GM19438 (cell line): ENCODE data around the gene RALGAPA2.

ENCODE experiments used
- ATAC-seq: cut with Tn5 transposase; IDR thresholded peaks from one replicate; pipeline ENCODE4 v1.9.1; 2021; ENCODE audit warnings: low read depth; ENCODE audit not compliant: unreplicated experiment

RALGAPA2 gene

DNA sequence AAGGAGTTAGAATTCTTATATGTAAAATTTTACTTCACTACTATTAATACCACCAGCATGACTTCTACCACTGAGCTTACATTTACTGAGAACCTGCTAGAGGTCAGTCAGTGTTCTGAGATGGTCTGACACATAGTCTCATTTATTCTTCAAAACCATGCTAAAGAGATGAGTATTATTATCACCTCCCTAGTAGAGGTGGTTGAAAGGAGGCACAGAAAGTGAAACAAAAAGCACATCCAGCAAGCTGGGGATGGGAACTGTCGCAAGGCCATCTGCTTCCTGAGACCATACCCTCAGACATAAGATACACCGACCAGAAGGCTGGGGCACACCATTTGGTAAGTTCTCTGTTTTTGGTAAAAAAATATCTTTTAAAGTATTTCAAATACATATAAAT is 206.9 kb downstream of the RALGAPA2 start:
- no peak for ATAC-seq

DNA sequence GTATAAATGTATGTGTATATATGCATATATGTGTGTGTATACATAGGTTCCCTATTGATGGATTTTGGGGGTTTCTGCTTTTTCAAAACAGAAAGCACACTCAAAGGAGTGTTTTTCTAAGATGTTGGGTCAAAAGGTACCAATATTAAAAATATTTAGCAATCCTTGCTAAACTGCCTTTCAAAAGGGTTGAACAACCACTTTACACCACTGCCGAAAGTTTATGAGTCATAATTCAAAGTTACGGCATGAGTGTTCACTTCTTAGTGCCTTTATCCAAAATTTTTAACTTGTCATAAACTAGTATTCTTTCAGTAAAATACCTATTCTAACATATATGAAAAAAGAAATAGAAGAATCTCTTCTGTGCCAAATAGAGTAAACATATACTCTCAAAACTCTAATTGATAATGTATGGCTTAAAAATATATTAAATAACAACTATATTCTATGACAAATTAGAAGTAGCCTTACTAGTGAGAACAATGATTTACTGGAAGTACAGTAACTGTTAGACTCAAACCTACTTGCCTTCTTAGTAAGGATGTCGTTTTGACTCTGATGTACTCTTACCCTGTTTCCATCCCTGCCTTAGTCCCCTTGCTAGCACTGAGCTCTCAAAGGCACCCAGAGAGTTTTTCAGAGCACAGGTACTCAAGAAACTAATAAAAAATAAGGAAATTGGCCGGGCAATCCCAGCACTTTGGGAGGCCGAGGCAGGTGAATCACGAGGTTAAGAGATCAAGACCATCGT is 208.5 kb downstream of the RALGAPA2 start:
- ATAC-seq, result no peak

DNA sequence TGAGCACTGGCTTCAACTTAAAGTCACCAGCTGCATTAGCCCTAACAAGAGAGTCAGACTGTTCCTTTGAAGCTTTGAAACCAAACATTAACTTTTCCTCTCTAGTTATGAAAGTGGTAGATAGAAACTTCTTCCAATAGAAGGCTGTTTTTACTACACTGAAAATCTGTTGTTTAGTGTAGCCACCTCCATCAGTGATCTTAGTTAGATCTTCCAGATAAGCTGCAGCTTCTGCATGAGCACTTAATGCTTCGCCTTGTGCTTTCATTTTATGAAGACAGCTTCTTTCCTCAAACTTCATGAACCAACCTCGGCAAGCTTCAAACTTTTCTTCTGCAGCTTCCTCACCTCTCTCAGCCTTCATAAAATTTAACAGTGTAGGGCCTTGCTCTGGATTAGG is 211.3 kb downstream of the RALGAPA2 start:
- ATAC-seq, result no peak

DNA sequence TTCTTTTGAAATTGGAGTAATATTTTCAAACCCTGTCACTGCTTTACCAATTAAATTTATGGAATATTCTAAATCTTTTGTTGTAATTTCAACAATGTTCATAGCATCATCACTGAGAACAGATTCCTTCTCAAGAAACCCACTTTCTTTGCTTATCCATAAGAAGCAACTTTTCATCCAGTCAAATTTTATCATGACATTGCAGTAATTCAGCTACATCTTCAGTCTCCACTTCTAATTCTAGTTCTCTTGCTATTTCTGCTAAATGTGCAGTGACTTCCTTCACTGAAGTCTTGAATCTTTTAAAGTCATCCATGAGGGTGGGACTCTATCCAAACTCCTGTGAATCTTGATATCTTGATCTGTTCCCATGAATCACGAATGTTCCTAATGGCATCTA is 212.1 kb downstream of the RALGAPA2 start:
- ATAC-seq, result no peak

DNA sequence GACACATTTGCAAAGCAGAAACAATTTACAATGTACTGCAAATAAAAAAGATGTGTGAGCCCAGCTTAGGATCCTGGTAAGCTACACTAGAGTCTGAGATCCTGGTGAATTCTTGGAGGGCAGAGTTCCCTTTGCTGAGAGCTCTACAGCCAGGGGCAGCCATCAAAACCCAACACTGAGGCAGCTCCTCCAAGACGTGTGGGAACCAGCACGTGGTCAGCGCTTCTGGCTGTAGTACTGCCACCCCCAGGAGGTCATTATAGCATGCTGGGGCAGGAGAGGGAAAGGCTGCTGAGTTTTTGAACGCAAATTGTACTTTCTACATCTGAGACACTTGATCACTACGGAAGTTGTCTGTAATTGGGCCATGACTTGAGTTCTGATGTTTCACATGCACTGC is 213.0 kb downstream of the RALGAPA2 start:
- no peak for ATAC-seq

DNA sequence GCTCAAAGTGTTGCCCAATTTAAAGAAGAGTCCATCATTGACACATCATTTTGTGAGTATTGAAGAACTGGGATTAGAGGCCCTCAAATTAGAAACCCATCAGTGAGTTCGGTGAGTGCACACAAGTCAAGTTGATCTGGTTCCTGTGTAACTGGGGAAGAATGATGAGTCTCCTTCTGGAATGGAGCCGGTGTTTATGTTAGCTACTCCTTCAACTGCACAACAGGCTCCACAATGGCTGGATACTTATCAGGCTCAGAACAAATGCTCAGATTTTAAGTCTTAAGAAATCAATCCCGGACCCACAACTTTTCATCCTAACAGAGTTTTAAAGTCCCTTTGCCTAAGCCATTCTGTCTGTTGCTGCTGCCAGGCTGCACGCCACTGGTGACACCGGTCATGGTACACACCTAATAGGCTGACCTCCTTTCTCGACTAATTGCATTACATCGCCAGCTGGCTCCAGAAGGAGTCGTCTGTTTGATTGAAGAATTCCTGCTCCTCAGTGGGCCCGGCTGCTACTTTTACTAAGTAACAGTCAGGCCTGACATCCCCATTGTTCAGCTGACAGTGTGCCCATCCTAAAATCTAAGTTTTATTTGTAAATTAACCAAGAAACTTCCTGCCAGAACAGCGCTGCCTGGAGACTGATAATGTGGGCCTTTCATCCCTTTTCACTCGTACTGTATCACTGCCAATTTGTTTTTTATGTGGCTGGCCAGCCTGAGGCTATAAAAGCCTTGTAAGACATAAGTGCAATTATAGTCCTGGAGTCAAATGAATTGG is 214.2 kb downstream of the RALGAPA2 start:
- ATAC-seq, result no peak

DNA sequence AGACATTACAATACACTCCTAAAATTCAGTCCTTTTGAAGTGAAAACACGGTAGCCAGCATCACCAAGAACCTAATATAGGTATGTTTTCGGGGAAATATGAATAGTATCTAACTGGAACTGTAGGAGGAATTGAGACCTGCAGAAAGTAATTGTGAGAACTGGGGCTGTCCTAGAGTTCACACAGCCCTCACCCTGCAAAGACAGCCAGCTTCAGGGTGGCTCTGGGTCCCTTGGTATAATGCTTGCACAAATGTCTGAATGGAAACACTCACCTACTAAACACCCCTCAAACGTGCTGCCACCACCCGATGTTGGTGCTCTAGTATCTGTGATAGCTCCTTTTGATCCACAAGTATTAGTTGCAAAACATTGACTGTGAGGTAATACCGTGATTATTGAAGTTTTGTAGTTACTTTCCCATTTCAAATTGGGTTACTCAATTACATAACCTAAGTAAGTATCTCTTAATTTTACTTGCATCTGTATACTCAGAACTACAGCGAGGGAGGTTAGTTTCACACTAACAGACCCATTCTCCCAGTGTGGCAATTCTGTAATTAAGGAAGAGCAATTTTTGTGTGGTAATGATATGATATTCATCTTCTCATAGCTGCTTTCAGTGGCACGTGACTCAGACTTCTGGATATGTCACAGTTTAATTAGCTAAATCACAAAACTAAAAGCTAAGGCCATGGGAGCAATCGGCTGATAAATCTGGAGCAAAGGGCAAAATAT is 215.0 kb downstream of the RALGAPA2 start:
- ATAC-seq, result no peak

DNA sequence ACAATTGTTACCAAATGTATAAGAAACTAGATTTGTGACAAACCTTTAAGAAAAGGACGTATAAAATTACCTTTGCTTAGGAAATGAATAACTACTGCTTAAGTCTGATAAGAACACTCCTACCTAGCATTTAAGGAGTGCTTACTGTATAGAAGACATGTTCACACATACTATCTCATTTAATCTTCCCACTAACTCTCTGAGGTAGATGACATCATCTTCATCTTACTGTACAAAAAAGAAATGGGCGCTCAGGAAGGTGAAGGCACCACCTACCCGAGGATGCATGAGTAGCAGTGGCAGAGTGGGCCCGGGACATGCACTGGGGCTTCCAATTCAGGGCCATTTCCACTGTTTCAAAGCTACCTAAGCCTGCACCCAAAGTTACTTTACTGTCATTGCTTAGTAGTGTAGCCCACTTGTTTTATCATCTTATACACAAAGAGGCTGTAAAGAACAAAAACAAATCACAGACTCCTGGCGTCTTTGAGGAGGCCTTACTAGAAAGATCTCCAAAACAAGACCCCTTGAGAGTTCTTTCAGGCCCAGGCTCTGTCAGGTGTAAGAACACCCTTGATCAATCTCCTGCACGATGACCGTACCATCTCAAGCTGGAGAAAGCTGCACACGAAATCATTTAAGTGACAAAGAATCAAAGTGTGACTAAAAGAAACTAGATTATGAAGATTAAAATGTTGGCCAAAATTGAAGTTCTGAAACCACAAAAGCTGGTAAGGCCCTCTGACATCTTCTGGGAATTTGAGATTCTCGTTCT is 216.5 kb downstream of the RALGAPA2 start:
- ATAC-seq, result no peak

DNA sequence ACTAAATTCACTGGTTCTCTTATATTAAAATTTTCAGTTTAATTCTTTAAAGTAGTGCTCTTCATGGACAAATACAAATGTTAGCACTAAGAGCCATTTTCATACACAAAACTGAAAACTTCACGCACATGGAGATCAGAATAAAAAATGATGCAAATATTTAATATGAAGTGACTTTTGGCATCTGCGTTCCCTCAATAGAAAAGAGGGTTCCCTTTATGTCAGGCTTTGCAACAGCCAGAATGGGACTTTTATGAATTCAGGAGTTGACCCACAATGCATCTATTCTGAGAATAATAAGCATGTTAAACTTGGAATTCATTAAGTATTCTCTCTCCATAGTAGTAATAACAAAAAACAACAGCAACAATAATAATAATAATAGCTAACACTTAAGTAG is 218.7 kb downstream of the RALGAPA2 start:
- no peak for ATAC-seq

DNA sequence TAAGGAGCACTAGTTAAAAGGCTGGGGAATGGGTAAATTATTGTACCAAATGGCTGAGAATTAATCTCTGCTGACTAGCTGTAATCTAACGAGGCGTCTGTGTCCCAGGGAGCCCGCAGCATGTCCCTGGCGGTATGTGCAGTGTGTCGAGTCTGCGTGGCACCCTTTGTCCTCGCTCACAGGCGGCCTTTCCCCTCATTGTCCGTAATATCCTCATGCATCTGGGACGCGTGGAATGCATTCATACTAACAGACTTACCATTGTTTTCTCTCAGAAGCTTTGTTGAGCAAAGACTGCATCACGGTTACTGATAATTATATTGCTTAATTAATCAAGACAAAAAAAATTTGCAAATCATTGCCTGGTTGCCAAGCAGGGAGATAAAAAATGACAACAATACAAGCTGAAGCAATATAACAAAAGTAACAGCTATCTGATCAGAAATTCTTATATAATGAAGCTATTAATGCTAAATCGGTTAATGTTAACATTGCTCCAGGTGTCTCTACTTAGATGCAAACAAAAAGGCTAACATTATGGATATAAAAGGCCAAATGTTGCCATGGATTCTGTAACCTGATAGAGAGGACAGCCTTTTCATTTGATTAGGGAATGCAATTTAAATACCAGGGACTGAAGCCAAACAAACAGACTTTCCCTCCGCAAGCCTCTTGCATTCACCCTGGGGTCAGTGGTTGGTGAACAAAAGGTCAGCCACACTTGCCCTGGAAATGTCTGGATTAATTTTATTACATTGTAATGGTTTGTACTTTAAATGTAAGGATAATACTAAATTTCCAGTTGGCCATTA is 219.7 kb downstream of the RALGAPA2 start:
- no peak for ATAC-seq

DNA sequence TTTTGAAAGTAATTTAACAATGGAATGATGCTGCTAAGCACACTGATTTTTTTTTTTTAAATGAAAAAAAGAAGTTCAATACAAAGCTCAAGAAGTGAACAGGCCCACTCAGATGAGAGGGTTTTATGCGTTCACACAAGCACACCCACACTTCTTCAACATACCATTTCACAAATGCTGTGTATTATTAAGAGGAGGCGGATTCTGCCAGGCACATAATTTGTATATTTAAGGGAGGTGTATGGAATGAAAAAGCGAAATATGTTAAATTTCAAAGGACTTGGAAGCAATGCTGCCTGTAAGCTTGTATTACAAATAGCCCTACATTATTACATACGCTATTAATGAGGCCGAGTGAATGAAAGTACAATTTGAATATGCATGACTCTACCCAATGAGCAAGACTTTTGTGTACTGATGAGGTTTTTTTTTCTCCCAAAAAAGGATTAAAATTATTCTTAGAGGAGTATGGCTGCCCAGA is 220.6 kb downstream of the RALGAPA2 start:
- no peak for ATAC-seq

DNA sequence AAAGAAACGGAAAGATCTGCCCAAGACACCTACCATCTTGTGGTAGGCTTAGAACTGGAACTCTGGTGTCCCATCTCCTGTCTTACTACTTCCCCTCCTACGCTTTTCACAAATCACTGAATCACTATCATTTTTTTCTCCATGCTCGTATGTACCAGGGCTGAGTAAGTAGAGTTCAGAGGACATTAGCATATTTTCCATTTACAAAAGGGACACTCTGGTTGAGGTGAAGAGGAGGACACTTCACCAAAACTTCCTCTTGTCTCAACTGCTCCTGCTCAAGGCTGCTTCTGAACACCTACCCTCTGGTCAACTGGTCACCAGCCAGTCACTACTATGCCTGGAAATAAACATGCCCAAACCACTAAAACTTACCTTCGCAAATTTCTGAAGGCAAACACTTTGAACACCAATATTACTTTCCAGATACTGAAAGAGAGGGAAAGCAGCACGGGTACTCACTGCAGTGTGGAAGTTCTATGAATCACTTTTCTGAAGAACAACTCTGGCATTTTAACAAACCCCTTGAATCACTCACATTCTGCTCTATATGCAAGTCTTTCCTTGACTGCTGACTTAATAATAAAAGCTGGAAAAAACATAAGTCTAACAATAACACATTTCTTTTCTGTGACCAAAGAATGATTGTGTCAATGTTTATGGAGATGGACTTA is 221.2 kb downstream of the RALGAPA2 start:
- no peak for ATAC-seq

DNA sequence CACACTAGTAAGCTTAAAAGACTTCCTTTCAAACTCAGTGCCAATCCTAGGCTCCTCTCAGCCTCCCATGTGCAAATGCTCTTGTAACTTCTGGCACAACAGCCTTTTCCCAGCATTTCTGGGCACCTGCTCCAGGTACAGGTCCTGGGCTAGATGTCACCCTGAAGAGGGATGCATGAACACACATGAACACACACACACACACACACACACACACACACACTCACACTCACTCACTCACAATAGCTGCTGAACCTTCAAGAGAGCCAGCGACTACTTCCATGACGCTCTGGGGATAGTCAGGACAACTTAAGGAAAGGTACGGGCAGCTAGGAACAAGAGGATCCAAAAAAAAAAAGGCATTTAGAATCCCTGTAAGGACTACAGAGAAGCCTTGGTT is 221.8 kb downstream of the RALGAPA2 start:
- ATAC-seq, result no peak

DNA sequence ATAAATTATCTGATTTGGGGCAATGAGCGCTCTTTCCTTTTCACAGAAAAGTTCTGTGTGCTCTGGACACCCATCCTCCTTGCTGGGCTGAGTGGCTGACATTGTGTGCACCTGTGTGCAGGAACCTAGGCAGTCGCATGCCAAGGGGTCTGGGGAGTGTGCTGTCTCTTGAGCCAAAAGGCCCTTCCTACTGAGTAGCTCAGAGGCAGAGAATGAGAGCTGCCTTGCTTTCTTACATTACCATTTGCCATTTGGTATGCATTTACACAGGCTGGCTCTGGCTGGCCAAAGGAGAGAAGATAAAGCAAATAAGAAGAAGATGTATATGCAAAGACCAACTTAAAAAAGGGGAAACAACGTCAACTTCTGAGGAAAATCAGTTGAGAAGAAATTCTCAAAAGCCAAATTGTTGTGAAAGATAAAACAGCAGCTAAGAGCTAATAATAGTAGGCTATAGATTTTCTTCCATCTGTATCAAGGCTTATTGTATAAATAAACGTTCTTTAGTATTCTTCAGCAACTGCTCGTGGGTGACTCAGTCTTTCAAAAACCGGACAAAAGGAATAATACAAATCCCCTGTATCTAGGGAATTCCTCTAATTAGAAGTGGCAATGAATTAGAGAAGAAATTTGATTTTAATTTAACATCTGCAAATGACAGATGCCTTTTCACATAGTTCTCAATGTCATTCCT is 222.6 kb downstream of the RALGAPA2 start:
- ATAC-seq, result peak; percentile 58

DNA sequence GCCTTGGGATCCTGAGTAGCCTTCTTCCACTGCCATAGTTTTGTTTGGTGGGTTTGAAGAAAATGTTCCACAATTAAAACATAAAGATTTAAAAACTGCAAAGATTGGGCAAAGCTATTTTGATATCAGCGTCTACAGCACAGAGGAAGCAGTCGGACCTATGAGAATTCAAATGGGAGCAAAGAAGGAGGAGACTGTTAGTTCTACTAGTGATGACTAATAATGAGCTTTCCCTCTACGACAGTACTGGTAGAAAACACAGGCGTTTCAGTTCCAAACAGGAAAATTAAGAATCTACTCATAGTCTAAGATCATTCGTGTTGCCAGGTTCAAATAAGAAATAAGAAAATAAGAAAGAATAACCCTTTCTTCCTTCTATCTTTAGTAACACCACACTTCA is 223.4 kb downstream of the RALGAPA2 start:
- ATAC-seq, result peak; percentile 93

DNA sequence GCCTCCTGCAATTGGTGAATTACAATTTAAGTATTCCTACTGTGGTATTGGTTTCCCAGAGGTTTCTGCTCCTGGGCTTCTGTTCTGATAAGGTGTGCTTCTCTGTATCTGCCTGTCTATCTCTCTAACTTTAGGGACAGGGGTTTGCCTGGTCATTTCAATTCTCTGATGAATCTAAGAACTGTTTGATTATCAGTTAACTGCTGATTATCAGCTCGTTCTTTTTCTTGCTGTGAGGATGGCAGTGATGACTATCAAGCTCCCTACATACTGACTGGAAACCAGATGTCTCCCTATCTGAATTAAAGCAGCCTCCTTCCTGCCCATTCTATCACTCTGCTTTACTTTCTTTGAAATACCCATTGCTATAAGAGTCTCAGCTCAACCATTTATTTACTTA is 224.1 kb downstream of the RALGAPA2 start:
- ATAC-seq, result no peak

DNA sequence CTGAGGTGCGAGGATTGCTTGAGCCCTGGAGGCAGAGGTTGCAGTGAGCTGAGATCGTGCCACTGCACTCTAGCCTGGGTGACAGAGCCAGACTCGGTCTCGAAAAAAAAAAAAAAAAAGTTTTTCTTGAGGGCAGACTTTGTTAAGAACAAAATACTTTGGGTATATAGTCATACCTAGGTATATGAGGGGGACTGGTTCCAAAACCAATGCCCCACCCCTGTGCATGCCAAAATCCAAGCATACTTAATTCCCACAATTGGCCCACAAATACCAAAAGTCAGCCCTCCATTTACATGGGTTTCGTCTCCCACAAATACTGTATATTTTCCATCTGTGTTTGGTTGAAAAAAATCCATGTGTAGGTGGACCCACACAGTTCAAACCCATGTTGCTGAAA is 224.6 kb downstream of the RALGAPA2 start:
- ATAC-seq, result no peak

DNA sequence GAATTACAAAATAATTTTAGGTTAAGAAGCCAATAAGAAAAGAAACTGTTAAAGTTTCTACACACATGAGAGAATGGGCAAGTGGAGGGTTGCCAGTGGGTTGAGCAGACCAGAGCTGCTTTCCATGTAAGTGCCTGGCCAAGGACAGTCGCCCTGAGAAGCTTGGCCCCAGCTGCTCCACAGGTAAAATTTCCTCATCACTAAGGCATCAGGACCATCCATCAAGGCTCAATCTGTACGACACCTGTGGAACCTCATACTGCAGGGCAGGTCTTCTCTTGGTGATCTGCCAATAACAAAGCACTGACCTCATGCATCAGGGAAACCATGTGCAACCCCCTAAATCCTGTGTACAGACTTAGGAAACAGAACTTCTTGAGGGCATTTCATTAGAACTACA is 229.1 kb downstream of the RALGAPA2 start:
- ATAC-seq, result no peak

DNA sequence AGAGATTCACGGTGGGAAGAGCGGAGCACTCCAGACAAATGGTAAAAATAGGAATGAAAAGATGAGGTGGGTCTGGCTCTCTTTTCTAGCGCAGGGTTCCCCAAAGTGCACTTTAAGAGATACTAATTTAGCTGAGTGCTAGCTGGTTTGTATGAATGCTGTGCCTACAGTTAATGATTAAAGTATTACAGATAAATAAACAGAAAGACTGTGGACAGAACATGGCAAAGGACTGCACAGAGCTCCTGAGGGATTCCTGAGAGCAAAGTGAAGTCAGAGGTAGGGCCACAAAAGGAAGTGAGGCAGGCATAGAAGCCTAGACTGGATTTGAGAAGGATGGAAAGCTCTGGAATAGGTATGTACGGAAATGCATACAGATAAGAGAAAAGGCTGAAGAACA is 230.0 kb downstream of the RALGAPA2 start:
- no peak for ATAC-seq
